B cell (primary cell): ENCODE data around the gene RUFY1.

Experiments
- CTCF ChIP-seq: fragments of 200-600 bp; IDR thresholded peaks from one replicate; pipeline ENCODE4 v1.8.0; 2022; ENCODE audit warnings: antibody characterized with exemption, mild to moderate bottlenecking
- EZH2 ChIP-seq: IDR thresholded peaks from 2 replicates; pipeline ENCODE4 v1.6.1; 2012; ENCODE audit warnings: borderline replicate concordance, low read depth, mild to moderate bottlenecking, moderate library complexity, low read length; ENCODE audit not compliant: insufficient read depth, poor library complexity, severe bottlenecking

GRCh38 chr5:179595916-179596315, 45.6 kb downstream of the RUFY1 start:
- TF ChIP-seq CTCF (no peak), EZH2 (no peak)
